CD4-positive, alpha-beta T cell treated with Interleukin-1 beta for 1 hour (primary cell): ENCODE results near the gene CCDC116.
A peak's percentile ranks its signal among the peaks of the same experiment; 100 is the strongest.
"Not testable (repeated sequence)": the region's sequence is repeated elsewhere in the genome, so short reads cannot be mapped to it uniquely, and the experiment has no call there.

Experiments used
- DNase-seq, 2 donors: peaks; one replicate each; pipeline ENCODE4 v3.0.0-alpha.2; 2020 to 2022

Gene CCDC116

DNA sequence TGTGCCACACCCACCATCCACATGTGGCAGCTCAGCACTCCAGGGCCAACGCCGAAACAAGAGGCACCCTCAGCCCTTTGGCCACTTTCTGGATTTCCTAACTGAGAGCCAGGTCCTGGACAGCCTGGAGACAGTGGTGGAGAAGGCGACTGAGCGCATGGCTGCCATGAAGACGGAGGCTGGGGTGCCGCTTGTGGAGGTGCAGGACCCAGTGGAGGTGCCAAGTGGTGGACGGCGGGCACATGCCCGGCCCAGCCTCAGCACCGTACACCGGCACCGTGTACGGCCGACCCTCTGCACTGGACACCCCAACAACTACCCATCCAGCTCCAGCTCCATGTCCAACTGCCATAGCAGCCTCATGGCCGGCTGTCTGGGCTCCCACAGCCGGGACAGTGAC lies 1.5 kb downstream of the CCDC116 start:
- DNase-seq, result no peak

DNA sequence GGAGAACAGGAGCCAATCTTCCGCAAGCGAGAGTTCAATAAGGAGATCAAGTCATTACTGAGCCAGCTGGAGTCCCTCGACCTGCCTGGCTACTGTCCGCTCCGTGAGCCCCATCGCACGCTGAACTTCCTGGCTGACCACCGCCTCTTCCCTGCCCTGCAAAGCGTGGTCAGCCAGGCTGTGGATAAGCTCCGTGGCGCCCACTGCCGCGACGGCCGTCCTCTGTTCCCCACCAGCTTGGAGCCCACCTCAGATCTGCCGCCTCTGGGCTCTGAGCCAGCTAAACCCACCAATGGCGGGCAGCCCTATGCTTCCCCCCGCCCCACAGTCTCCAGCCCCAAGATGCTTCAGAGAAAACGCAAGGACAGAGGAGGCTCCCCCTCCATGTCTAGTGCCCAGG lies 2.3 kb downstream of the CCDC116 start:
- DNase-seq, result no peak

DNA sequence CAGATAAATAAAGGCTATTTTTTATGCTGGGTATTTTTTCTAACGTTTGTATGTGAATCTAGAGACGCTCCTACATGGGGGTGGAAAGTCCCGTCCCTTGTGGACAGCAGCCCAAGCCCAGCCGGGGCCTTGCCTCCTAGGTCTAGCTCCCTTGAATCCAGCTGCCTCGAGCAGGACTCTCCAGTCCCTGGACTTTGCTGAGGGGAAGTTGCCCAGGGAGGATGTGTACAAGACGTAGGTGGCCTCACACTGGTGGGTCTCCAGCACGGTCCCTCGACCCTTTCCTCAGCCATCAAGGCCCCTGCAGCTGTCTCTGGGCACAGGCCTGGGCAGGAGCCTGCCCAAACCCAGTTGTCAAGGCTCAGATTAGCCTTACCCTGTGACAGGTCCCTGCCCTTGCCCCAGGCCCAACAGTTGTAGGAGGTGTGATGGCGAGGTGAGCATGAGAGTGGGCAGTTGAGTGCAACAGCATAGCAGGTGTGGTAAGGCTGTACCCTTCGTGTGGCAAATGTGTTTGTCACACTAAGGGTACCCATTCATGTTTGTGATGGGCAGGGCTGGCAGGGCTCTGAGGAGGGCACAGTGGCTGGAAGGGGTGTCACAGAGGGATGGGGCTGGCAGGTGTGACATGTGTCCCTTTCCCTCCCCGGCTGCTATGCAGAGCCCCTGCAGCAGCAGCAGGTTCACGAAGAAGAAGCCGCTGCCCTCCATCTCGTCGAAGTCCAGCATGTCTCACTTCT lies 3.4 kb downstream of the CCDC116 start:
- DNase-seq, result no peak

DNA sequence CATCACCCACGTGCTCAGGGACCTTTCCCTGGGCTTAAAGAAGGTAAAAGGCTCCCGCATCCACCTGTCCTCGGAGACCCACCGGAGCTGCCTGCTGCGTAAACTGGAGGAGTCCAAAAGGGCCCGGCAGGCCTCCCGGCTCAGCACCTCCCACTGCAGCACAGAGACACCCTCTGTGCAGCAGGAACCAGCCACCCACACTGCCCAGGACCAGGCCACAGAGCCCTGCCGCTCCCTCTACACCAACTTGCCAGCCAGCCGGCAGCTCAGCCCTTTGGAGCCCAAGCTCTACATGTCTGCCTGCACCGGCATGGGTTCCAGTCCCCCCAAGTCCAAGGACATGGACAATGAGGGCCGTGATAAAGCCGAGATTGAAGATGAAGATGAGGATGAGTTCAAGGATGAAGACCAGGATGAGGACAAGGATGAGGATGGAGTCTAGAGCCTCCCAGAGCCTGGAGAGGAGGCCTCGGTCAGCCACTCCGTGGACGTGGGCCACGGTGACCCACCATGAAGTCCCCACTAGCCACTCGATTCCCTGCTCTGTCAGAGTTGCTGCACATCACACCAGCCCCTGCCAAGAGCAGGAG lies 4.2 kb downstream of the CCDC116 start:
- DNase-seq, result no peak

DNA sequence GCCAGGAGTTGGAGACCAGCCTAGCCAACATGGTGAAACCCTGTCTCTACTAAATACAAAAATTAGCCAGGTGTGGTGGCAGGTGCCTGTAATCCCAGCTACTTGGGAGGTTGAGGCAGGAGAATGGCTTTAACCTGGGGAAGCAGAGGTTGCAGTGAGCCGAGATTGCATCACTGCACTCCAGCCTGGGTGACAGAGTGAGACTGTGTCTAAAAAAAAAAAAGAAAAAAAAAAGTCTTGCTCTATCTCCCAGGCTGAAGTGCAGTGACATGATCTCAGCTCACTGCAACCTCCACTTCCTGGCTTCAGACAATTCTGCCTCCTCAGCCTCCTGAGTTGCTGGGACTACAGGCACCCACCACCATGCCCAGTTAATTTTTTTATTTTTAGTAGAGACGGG lies 4.9 kb downstream of the CCDC116 start:
- not testable (repeated sequence) for DNase-seq

DNA sequence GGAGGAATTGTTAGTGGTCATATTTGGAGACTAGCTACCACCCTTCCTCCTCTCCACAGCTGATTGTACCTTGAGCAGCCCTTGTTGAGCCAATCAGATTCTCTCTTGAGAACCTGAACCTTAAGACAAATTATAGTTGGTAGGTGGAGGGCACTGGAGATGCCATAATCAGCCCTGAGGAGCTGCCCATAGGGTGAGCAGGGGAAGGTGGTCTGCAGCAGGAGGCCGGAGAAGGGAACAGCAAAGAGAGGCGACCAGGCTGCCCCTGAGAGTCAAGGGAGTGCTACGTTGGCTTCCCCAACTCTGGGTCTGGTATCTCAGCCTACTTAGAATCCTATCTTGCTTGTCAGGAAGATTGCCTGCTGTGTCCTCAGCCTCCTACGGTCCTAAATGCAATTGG lies 6.8 kb downstream of the CCDC116 start:
- no peak for DNase-seq

DNA sequence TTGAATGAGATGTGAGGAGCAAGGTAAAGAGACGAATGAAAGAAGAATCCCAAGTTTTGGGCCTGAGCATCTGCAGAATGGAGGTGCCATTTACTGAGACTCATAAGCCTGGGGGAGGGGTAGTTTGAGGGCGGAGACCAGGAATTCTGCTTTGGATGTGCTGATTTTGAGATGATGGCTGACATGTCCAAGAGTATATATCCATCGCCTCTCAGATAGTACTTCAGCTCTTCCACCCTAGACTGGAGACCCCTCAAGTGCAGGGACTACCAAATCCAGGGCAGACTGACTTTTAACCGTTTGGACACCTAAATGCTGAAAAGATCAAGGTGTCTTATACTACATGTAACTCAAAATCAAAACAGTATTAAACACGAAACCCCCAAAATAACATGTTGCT lies 8.2 kb downstream of the CCDC116 start:
- no peak for DNase-seq

DNA sequence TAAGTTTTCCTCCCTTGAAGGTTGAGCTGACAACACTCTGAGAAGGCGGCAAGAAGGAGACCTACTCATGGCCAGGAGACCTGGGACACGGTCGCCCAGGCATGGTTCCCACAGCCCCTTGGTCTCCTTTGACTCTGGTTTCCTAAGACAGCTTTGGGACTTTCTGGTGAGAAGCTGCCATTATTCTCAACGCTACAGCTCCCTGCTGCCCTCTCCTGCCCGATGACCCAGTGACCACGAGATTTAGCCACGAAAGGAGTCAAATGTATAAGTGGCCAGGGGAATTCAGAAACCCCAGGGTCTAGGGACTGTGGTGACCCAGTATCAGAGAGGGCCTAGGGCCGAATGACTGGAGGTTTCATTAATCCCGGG lies 8.8 kb downstream of the CCDC116 start:
- peak in 1 of 2 donors; percentile 20 for DNase-seq

DNA sequence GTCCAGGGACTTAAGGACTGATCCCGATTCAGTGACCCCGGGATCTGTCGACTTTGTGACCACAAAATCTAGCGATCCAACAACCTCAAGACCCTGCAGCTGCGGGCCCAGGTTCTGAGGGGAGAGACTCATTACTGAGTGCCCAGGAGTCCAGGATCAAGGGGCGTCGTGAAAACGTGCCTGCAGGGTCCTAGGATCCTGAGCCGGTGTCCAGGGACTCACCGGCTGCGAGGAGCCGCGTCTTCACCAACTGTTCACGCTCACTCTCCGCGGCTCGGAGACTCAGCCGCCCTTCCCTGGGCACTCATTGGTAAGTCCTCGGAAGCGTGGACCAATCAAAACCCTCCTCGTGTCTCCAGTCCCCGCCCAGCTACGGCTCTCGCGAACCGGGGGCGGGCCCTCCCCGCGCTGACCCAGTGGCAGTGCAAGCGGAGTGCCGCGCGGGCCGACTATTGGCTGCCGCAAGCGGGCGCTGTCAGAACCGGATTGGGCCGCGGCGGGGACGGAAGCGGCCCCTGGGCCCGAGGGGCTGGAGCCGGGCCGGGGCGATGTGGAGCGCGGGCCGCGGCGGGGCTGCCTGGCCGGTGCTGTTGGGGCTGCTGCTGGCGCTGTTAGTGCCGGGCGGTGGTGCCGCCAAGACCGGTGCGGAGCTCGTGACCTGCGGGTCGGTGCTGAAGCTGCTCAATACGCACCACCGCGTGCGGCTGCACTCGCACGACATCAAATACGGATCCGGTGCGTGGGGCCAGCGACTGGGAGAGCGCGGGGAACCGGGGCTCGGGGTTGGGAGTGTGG lies 9.4 kb downstream of the CCDC116 start, which contains the start of gene SDF2L1:
TSS of gene SDF2L1 (plus strand) at position 514 of the 795 bp plus-strand sequence. CDS start at position 549, 35 bp downstream.
- peak; percentile 99 for DNase-seq

DNA sequence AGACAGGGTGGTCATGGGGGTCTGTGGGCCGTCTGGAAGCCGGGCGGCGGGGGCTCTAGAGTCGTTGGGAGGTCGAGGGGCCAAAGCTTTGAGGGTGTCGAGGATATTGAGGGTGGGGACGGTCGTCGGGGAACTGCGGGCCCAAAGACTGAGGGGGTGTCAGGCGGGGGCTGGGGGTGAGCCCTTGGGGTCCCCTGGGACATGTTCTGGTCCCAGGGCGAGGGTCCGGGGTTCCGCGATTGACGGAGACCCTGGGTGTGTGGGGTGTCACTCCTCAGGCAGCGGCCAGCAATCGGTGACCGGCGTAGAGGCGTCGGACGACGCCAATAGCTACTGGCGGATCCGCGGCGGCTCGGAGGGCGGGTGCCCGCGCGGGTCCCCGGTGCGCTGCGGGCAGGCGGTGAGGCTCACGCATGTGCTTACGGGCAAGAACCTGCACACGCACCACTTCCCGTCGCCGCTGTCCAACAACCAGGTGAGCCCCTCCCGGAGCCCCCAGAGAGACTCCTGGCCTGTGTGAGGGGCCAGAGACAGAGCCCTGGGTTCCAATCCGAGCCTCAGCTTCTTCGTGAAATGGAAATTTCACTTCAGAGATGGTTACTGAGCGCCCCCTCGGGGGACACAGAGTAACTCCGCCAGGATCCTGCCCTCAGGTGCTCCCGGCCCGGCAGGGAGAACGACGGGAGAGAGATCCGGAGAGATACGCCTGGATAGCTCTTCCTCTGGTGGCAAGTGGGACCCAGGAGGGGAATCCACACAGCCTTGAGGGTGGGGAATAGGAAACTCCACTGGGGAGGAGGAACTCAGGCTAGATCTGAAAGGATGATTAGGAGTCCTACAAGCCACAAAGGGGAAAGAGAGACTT lies 10.3 kb downstream of the CCDC116 start:
- peak; percentile 52 to 62 for DNase-seq

DNA sequence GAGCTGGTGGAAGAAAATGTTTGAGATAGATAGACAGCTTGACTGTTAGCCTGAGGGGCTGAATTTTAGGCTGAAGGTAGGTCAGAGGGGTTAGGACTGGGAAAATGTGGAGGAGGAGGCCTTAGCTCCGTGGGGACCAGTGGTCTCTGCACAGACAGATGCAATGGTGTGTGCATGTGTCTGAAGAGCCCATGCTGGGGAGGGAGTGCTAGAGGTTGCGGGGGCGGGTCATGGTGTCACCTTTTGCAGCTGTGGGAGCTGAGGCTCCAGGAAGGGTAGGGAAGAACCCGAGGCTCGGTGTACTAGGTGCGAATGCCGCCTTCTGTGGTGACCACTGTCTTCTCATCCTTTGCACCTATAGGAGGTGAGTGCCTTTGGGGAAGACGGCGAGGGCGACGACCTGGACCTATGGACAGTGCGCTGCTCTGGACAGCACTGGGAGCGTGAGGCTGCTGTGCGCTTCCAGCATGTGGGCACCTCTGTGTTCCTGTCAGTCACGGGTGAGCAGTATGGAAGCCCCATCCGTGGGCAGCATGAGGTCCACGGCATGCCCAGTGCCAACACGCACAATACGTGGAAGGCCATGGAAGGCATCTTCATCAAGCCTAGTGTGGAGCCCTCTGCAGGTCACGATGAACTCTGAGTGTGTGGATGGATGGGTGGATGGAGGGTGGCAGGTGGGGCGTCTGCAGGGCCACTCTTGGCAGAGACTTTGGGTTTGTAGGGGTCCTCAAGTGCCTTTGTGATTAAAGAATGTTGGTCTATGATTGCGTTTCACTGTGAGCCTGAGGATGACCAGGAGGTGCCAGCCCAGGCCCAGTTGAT lies 11.2 kb downstream of the CCDC116 start:
- DNase-seq, result no peak

DNA sequence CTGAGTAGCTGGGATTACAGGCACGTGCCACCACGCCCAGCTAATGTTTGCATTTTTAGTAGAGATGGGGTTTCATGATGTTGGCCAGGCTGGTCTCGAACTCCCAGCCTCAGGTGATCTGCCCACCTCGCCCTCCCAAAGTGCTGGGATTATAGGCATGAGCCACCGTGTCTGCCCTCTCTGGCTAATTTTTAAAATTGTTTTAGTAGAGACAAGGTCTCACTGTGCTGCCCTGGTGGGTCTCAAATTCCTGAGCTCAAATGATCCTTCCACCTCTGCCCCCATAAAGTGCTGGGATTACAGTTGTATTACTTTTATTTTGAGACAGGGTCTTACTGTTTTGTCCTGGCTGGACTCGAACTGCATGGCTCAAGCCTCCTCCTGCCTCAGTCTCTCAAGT lies 13.0 kb downstream of the CCDC116 start:
- not testable (repeated sequence) for DNase-seq

DNA sequence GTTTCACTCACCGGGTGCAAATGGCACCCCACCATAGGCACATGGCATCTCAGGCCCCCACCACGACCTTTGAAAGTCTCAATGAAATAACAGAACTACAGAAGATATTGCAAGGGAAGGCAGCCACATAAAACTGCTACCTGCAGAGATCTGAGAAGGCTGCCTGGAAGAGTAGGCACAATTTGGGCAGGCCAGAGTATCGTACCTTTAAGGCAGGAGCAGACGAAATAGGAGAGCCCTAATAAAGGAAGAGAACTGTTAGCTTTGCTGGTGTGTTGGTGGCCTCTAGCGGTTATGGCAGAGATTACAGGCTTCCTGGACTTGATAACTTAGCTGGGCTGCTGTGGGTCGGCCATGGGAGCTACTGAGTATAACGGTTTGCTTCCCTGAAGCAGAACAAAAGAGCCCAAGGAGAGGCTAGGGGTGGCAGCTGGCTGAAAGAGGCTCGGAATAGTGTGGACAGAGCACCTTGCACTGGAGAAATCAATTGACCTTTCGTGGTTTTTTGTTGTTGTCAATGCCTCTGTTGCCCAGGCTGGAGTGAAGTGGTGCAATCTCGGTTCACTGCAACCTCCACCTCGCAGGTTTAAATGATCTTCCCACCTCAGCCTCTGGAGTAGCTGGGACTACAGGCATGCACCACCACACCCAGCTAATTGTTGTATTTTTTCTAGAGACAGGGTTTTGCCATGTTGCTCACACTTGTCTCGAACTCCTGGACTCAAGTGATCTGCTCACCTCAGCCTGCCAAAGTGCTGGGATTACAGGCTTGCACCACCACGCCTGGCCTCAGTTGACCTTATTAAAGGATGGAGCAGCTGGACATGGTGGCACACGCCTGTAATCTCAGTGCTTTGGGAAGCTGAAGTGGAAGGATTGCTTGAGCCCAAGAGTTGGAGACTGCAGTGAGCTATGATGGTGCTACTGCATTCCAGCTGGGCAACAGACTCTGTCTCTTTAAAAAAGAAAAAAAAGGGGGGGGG lies 14.3 kb downstream of the CCDC116 start:
- DNase-seq, result peak; percentile 83 to 86

DNA sequence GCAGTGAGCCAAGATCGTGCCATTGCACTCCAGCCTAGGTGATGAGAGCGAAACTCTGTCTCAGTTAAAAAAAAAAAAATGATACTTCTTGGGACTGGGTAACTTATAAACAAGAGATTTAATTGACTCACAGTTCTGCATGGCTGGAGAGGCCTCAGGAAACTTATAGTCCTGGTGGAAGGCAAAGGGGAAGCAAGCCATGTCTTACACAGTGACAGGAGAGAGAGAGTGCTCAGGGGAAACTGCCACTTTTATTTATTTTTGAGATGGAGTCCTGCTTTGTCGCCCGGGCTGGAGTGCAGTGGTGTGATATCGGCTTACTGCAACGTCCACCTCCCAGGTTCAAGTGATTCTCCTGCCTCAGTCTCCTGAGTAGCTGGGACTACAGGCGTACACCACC lies 17.7 kb downstream of the CCDC116 start:
- no peak for DNase-seq

DNA sequence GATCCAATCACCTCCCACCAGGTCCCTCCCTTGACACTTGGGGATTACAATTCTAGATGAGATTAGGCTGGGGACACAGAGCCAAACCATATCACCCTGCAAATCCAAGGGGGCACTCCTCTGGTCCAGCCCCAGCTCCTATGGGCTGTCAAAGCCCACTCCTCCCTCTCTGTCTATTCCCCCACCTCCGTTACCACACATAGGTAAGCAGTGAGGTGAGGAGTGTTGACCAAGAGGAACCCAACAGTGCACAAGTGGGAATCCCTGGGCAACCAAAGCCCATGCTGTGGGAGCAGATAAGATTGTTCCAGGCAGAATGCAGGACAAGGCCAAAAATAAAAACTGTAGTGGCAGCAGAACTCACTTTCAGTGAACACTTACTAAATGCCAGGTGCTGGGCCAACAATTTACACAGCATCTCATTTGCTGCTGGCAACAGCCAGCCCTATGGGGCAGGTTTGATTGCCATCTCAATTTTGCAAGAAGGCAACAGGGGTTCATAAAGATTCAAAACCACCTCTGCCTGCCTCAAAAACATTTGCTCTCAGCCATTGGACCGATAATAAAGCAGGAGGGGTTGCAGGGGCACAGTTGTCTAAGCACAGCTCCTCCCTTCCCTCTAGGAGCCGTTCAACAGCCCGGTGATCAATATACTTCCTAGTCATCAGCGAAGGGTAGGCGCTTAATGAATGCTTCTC lies 18.4 kb downstream of the CCDC116 start:
- no peak for DNase-seq

DNA sequence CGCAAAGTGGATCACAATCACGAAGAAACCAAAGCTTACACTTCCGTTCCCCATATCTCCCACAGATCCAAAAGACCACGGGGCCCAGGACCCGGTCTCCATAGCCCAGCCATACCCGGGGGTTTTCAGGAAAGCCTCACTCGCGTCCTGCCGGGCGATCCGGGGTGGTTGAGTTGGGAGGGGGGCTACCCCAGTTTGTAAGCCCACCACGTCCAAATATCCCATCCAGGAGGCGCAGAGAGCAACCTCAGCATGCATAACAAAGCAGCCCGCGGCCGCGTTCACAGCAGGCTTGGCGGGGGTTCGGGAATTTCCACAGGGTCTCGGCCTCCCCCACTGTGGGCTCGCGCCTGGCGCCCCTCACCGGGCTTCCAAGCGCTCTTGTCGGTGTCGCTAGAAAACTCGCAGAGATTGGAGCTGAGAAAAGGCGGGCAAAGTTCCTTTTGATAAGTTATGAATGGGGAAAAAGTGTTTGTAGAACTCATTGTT lies 19.0 kb downstream of the CCDC116 start:
- no peak for DNase-seq

DNA sequence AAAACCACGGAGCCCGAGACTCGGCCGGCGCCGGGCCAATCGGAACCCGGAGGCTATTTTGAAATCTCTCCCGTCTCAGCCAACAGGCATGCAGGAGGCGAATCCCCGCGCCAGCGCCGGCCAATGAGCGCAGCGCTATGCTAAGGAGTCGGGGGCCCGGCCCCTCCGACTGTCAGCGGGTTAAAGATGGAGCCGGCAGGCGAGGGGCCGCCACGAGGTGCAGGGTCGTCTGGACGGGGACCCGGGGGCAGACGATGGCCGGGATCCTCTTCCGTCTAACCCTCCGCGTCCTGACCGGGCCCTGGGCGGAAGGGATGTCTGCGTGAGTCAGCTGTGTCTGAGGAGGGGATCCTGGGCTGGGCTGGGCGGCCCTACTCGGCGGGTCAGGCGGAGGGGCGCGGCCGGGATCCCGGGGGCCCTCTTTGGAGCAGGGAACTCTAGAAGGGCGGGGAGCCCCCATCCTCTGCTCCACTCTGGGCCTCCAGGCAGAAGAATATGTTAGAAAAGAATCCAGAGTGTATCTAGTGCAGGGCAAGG lies 19.5 kb downstream of the CCDC116 start:
- peak; percentile 80 for DNase-seq

DNA sequence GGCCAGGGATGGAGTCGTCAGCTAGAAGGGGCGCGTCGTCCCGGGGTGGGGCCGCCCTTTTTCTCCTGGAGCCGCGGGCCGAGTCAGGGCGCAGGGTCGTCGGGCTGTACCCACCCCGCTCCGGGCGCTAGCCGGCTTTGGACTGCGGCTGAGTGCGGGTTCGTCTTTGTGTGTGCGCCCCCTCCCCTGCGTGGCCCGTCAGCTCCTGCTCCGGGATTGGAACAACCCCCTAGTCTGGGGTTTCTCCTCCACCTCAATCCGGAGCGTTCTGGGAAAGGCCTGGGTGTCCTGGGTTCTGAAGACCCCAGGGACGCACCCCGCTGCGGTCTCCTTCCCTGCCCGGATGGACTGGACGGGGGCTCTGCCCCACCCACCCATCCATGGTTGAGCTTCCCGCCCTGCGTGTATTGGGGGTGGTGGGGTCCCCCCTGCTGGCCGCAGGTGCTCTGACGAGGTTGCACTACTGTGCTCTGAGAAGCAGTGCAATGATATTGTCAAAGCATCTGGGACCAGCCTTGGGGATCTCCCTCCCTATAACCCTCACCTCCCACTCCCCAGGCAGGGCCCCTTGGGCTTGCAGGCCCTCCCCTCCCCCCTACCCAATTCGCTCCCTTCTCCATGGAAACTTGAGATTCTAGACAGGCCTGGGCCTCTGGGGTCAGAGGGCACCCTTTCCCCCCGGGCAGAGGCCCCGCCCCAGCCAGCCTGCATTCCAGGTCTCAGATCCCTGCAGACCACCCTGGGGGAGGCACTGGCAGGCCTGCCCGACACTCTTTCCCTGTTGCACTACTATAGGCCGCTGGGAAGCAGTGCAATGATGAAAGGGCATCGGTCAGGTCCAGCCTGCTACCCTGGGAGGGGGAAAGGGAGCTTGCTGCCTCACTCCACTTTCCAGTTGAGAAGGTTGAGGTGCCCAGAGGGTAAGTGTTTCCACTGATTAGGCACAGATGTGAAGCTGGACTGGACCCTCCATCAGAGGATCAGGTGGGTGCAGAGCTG lies 20.3 kb downstream of the CCDC116 start:
- no peak for DNase-seq
